ENCODE measurements around the gene ARL6IP6.

DNA sequence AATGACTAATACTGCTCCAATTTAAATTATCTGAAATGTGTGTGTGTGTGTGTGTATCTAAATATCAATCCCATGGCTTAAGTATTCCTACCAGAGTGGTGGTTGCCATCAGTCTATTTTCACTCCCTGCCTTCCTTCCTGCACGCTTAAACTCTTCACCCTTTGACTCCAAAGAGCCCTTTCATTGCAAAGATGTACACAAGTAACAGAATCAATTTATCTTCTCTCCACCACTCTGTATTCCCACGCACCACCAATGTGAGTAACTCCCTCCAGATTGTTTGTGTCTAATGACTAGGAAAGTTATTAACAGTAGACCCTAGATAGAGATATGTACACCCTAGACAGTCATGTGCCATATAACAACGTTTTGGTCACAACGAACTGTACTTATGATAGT lies 42.8 kb downstream of the ARL6IP6 start:
- TF ChIP-seq, protein P1, sequence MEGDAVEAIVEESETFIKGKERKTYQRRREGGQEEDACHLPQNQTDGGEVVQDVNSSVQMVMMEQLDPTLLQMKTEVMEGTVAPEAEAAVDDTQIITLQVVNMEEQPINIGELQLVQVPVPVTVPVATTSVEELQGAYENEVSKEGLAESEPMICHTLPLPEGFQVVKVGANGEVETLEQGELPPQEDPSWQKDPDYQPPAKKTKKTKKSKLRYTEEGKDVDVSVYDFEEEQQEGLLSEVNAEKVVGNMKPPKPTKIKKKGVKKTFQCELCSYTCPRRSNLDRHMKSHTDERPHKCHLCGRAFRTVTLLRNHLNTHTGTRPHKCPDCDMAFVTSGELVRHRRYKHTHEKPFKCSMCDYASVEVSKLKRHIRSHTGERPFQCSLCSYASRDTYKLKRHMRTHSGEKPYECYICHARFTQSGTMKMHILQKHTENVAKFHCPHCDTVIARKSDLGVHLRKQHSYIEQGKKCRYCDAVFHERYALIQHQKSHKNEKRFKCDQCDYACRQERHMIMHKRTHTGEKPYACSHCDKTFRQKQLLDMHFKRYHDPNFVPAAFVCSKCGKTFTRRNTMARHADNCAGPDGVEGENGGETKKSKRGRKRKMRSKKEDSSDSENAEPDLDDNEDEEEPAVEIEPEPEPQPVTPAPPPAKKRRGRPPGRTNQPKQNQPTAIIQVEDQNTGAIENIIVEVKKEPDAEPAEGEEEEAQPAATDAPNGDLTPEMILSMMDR (IDR thresholded peaks at IDR 0.05): no peak
- no peak for TF ChIP-seq POLR2A (IDR thresholded peaks at IDR 0.05)

Measured in uterus (tissue), 2 donors.